ENCODE measurements around the gene MIPOL1.
"Not testable (repeated sequence)": the region's sequence is repeated elsewhere in the genome, so short reads cannot be mapped to it uniquely, and the experiment has no call there.

MIPOL1 gene

DNA sequence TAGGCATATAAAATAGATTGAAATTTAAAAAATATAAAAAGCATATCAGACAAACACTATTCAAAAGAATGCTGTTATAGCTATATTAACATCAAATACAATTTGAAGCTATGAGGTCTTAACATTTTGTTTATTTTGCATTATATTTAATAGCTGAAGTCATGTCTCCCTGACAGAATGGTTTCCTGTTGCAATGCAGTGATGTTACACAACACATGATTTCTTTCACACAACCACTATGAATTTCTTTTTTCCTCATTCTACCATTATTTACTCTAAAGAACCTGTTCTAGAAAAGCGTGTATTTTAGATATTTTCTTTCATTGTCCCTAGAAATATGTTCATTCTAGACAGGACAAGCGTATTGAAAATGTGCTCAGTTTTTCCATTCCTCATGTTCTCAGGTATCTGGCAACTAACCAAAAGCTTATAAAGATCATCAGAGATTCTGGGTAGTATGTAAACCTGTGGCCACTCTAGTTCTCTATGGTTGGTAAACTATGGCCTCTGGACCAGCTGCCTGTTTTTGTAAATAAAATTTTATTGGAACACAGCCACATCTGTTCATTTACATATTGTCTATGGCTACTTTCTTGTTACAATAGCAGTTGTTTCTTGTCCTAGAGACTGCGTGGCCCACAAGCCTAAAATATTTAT lies 213.5 kb downstream of the MIPOL1 start:
- DNase-seq, result no peak

DNA sequence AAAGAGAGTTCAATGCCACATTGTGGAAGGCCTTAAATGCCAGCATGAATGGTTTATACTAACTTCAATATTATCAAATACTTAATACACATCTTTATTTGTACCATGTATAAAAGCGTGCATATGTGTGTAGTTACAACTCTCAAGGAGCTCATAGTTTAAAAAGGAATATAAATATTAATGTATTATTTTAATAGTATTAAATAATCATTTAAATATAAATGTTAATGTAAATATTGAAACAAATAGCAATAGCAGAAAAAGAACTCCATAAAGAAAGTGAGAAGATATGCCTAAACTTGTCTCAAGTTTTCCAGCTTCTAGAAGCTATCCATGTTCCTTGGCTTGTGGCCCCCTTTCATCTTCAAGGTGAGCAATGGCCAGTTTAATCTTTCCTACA lies 215.3 kb downstream of the MIPOL1 start:
- DNase-seq, result no peak

DNA sequence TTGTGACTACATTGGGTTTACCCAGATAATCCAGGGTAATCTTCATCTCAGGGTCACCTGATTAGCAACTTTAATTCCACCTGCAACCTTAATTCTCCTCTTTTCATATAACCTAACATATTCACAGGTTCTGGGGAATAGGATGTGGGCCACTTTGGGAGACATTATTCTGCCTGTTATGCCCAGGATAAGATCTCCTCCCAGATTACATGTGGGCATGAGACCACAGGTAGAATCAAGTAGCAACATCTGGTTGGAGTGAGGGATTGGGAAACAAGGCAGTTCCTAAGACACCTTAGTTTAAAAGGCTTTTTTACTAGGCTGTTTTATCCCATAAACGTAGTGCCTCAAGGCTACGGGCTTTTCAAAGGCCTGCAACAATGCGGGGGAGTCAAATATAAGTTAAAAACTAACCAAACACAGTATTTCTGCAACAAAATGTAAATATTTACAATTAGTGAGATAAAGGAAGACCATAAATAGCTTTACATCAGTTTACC lies 215.8 kb downstream of the MIPOL1 start:
- DNase-seq, result no peak

DNA sequence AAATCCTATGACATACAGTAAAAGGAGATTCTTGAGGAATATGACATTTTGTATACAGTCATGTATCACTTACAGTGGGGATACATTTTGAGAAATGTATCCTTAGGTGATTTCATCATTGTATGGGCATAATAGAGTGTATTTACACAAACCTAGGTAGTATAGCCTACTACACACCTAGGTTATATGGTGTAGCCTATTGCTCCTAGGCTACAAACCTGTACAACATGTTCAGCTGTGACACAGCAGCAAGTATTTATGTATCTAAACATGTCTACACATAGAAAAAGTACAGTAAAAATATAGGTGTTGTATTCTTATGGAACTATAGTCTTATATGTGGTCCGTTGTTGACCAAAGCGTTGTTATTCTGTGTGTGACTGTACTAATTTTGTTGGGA lies 218.5 kb downstream of the MIPOL1 start:
- DNase-seq, result no peak

DNA sequence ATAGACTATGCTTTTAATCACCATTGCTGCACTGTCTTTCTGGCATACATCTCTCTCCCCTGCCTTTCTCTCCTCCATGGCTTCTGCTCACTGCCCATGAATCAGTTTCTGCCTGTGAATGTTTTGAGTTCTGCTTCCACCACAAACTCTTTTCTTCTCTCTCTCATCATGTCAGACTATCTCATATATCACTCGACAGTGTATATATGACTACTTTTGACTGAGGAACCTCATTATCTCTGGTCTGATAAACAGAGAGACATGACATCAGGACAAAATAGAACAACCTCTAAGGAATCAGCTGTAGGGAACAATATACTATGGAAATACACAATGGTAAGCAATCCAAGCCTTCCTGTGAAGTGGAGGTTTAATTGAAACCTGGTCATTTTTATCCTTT lies 219.4 kb downstream of the MIPOL1 start:
- DNase-seq, result no peak

DNA sequence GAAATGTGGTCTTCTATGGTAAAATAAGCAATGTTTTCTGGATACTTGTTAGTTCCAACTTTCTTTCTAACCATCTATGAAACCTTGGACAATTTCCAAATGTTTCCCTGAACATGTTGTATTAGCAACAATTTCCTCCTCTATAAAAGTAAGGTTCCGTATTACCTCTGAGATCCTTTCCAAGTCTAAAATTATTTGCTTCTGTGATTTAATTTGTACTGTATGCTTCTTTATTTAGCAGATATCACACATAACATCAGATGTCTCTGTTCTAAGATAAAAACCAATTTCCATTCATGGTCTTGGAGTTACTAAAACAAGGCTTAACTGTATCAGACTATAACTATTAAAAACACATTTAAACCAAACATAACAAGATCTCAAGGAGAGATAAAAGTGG lies 220.1 kb downstream of the MIPOL1 start:
- no peak for DNase-seq

DNA sequence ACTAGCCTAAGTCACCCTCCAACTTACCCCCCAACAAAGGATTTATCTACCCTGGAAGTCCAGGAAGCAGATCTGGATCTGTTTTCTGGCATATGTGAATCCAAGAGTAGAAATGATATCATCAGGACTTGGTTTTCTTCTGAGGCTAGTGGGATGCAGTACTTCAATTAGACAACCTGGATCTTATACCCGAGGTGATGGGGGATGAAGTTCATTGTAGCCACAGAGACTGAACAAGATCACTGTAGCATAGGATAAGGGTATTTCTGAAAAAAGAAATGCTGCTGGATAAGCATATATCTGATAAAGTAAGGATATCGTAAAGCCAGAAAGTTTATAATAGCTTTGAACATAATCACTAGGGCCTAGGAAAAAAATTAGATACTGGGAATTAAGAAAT lies 222.9 kb downstream of the MIPOL1 start:
- no peak for DNase-seq

DNA sequence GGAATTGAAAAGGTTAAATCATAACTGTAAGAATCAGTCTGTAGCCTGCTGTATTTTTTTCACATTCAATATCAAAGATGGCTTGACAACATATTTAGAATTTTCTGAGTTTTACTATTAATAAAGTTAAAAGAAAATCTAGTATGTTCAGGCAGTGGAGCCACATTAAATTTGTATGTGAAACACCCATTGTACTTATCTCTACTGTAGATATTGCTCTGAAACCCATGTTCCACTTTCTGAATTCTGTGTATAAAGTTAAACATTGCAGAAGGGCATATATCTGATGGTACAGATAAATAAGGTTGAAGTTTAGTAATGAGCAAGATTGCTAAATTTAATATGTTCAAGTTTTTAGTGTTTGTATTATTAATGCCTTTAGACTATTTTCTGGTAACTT lies 224.6 kb downstream of the MIPOL1 start:
- DNase-seq, result no peak

DNA sequence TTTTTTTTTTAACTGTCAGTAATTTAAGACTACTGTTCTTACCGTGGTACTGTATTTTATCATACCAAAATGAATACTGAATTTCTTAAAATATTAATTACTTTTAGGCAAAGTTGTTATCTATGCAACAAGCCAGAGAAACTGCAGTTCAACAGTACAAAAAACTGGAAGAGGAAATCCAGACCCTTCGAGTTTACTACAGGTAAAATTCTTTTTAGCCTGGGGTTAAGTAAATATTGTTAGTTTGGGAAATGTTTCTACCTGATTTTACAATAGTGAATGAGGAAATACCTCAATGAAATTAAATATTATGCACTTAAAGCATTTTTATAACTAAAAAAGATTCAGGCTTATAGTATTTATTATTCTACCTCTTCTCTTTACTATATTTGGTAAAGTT lies 225.0 kb downstream of the MIPOL1 start:
- no peak for DNase-seq

DNA sequence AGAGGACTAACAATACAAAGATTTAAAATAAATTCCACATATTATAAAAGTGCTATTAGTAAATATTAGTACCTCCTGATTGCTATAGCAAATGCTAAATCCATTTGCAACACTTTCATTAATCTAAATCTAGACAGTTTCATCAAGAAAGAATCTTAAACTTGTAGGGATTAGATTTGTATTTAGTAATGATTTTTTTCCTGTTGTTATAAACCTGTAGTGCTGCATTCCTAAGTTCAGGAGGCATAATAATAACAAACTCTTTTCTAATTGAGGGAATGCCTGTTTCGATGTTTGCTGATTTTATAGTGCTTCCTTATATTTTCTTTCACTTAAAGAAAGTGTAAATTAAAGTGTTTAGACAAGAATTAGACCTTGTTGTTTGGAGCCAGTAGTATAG lies 231.2 kb downstream of the MIPOL1 start:
- DNase-seq, result no peak

DNA sequence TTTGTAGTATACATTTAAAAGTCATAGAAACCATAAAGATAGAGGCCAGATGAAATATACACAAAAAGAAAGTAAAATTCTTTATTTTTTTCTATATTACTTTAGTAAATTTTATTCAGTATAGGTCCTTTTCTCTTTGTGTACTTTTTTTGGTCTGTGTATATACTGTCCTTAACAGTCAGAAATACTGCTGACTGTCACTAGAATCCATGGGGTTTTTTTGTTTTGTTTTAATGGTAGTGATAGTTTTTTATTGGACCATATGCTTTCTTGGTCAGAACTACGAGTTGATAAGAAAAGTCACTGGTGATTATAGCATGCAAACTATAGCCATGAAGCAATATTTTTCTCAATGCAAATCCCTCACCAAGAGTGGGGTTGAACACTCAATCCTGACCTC lies 231.9 kb downstream of the MIPOL1 start:
- DNase-seq, result no peak

DNA sequence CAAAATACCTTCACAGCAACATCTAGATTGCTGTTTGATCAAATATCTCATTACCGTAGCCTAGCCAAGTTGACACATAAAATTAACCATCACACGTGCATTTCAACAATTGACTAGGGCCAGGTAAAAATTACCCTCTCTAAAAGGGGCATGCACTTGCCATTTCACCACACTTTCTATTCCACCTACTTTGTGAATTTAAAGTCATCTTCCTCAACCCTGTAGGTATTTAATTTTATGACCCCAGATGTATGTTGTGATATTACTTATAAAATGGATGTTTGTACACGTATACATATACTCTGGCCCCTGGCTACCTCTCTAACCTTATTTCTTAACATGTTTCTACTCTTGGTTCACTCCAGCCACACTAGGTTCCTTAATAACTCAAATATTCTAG lies 237.1 kb downstream of the MIPOL1 start:
- DNase-seq, result no peak

DNA sequence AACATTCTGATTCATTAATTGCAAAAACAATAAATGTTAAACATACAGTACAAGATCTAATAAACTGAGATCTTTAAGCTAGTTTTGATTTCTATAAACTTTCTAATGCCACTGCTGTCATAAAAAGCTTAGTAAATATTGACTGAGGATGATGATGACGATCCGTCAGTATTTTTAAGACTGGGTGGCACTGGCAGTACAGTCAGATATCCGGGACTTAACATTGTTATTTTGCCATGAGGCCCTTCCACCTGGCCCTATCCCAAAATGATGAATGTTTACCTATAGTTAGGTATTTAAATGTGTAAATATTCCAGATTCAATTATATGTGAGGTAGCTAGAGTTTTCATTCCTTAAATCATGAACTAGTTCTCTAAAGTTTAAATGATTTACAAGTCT lies 238.8 kb downstream of the MIPOL1 start:
- no peak for DNase-seq

DNA sequence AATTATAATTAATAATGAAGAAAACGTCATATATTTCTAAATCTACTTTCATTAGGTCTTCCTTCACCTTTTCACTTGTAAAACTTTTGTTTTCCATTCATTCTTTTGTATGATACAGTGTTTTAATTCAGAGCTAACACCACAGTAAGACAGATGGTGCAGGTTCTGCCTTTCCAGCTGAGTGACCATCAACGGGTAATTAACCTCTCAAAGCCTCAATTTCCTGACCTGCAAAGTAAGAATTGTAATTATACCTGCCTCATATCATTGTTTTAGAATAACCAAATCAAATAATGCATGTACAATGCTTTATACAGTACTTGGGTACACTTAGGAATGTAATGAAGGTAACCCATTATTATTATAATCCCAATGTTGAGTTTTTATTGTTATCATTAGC lies 239.8 kb downstream of the MIPOL1 start:
- no peak for DNase-seq

DNA sequence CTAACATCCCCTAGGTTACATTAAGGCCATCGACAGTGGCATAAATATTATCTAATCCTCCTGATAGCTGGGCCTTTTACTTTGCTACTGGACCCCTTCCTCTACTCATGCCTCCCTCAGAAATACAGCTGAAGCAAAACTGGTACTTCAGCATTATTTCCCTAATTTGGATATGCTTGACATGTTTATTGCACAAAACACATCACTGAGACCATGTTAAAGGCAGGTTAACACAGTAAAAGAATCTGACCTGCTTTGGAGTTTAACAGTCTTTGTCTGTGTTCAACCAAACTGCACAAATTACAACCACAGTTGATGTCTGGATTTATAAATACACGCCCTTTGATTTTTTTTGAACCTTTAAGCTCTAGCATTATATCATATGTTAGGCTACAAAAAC lies 240.7 kb downstream of the MIPOL1 start:
- no peak for DNase-seq

DNA sequence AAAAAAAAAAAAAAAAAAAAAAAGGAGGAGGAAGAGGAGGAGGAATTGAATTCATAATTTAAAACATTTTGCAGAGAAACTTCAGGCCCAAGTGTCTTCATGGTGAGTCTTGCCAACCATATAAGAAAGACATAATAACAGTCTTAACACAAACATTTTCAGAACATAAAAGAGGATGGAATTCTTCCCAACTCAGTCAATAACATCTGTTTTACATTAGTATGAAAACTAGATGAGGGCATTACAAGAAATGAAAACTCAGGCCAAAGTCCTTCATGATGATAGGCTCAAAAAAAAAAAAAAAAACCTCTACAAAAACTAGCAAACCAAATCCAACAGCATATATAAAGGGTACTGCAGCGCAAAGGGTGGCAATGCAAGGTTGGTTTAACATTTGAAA lies 245.7 kb downstream of the MIPOL1 start:
- DNase-seq, result no peak

DNA sequence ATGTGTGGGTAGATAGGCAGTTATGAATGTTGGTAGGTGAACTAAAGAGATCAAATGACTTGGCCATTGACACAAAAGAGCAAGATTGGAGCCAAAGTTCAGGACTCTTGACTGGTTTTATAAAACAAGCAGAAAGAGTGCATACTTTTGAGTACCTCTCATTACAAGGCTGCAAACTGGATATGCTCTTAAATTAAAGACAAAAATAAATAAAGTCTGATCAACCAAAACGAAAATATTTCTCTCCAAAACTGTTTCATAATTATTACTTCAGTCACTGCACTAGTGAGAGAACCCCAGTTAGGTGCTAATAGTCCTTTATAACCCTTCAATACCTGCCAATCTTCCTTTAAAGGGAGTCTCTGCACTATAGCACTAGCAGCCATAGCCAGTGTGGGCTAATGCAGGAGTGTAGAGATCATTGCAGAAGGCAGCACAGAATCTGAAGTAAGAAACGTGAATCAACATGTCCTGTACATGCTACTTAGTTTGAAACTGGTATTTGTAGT lies 250.2 kb downstream of the MIPOL1 start:
- DNase-seq, result no peak

DNA sequence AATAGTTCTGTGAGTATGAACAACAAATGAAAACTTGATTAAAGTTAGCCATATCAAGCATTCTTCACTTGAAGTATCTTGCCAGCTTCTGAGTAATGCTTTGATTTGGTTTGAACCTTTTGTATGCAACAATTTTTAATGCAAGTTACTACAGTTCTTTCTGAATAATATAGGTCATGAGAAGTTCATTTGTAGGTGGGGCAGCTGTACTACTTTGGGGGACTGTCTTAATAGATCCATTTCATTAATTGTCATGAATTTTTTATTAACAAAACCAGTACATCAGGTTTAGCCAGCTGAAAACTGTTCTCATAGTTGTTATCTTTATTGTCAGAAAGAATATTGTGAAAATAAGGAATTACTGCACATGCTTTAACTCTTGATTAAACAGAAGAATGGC lies 254.6 kb downstream of the MIPOL1 start:
- DNase-seq, result no peak

DNA sequence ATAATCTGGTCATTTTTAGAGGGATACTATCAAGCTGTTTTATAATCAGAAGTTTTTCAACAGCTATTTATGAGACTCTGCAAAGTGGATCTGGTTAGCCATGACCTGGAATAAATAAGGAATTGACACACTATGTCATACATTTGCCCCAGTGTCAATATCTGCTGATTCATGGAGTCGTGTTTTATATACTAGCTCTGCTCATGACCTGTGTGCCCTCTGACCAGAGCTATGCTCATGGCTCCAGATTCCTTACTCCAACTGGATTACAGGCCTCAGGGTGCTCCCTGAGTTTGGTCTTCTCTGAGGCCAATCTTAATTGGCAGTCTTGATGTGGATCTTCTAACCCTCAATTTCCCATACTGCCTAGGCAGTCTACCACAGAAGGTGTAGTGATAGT lies 256.2 kb downstream of the MIPOL1 start:
- DNase-seq, result no peak

DNA sequence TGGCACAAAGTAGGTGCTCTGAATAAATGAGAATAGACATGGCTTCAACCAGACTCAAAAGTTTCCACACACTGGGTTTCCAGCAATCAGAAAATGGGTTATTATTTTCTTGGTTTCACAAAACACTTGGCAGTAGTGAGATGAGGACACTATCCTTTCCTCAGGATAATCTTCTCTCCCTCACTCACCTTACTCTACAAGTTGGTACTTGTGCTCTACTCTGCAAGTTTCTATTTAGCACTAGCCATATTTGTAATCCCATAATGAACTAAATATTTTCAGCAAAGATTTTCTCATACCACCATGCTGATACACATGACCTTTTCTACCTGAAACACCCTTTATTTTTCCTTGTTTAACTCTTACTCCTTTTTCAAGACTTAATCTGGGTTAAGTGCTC lies 259.6 kb downstream of the MIPOL1 start:
- DNase-seq, result no peak

DNA sequence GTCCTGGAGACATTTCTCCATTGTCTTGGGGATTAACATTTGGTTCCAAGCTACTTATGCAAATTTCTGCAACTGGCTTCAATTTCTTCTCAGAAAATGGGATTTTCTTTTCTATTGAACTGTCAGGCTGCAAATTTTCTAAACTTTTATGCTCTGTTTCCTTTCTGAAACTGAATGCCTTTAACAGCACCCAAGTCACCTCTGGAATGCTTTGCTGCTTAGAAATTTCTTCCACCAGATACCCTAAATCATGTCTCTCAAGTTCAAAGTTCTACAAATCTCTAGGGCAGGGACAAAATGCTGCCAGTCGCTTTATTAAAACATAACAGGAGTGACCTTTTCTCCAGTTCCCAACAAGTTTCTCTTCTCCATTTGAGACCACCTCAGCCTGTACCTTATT lies 264.7 kb downstream of the MIPOL1 start:
- not testable (repeated sequence) for DNase-seq

DNA sequence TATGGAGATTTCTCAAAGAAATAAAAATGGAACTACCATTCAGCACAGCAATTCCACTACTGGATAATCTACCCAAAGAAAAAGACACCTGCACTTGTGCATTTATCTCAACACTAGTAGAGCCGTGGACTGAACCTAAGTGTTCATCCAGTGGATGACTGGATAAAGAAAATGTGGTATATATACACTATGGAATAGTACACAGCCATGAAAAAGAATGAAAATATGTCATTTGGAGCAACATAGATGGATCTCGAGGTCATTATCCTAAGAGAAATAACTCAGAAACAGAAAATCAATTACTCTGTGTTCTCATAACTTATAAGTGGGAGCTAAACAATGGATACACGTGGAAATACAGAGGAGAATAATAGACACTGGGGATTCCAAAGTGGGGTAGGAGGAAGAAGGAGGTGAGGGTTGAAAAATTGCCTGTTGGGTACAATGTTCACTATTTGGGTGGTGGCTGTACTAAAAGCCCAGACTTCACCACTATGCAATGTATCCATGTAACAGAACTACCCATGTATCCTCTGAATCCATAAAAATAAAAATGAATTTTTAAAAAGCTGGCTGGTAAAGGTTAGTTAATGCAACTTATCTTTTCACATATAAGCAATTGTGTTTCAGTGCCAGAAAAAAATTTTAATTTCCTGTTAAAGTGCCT lies 266.6 kb downstream of the MIPOL1 start:
- no peak for DNase-seq

DNA sequence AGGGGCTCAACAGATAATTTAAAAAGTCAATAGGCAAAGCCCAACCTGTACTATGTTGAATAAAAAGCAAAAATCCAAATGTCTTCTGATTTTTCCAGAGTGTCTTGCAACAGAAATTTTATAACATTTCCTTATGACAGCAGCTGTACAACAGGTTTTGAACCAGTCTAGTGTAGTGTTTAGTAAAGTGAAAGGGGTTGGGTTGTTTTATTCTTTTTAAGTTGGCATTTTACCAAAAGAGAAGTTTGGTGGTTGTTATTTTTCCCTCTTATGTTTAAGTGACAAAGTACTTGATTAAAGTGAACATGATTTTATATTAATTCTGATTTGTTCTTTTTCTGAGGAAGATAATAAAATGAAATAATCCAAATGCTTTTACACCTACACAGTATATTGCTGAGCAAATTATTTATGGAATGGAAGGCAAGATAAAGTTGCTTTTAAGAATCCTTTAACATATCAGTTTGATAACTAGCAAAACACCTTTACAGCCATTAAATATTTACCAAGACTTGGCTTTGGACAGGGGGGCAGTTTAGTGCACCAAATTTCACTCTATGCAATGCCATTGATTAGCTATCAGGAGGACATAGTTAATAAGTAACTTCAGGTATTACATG lies 268.4 kb downstream of the MIPOL1 start:
- no peak for DNase-seq

DNA sequence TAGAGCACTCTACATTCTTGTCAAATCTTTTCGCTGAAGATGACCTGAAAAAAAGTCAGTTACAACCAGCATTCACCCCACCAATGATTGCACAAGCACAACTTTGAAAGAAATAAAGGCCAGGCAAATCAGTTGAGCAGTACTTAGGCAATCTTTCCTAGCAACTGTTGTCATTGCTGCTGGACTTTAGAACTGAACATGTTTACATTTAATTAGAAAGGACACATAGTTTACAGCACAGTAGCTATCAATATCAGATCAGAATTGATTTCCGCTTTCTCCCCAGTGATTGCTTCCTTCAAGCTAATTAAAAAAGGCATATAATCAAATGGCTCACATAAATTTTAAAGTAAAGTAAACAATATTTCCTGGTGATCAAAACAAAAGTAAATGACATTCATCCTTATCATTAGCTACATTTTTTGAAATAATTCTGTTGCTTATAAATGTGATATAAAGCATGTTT lies 268.9 kb downstream of the MIPOL1 start:
- no peak for DNase-seq
